ENCODE measurements around the gene LRRC43. TPM values are rescaled to one million over a fixed set of nuclear protein-coding genes. Genes with fewer than 3 reads are reported as not detected.
"Not testable (repeated sequence)": the region's sequence is repeated elsewhere in the genome, so short reads cannot be mapped to it uniquely, and the experiment has no call there.

The LRRC43 gene
- total and polyA plus RNA-seq, 12 donors, result 0.17 to 4.5 (median 1.1) TPM

GRCh38 chr12:122200541-122201175 lies 17.7 kb downstream of the LRRC43 start:
- no peak overlapping the region for H3K4me3 ChIP-seq
- peaks cover 29% of the 10 kb centered on the region for H3K27me3 ChIP-seq
- no peaks in the 10 kb centered on the region for H3K9me3 ChIP-seq (replicated peaks in 1 of 3)
- peaks cover 6 to 8% of the 10 kb centered on the region in 2 donors for H3K4me1 ChIP-seq (replicated peaks in 1 of 2)
- H3K36me3 ChIP-seq (replicated peaks in 1 of 2), result no peaks in the 10 kb centered on the region
- WGBS, 4 donors, result 69 to 81% (median 77%) methylated on average over 12 to 24 of the region's 24 CpGs
- H3K27ac ChIP-seq, result no peak overlapping the region
- intact Hi-C loops (cut with DNase I), result no loop called here
- DNase-seq, result no peak
- TF ChIP-seq, protein P1, sequence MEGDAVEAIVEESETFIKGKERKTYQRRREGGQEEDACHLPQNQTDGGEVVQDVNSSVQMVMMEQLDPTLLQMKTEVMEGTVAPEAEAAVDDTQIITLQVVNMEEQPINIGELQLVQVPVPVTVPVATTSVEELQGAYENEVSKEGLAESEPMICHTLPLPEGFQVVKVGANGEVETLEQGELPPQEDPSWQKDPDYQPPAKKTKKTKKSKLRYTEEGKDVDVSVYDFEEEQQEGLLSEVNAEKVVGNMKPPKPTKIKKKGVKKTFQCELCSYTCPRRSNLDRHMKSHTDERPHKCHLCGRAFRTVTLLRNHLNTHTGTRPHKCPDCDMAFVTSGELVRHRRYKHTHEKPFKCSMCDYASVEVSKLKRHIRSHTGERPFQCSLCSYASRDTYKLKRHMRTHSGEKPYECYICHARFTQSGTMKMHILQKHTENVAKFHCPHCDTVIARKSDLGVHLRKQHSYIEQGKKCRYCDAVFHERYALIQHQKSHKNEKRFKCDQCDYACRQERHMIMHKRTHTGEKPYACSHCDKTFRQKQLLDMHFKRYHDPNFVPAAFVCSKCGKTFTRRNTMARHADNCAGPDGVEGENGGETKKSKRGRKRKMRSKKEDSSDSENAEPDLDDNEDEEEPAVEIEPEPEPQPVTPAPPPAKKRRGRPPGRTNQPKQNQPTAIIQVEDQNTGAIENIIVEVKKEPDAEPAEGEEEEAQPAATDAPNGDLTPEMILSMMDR (IDR thresholded peaks at IDR 0.05), result no peak

DNA sequence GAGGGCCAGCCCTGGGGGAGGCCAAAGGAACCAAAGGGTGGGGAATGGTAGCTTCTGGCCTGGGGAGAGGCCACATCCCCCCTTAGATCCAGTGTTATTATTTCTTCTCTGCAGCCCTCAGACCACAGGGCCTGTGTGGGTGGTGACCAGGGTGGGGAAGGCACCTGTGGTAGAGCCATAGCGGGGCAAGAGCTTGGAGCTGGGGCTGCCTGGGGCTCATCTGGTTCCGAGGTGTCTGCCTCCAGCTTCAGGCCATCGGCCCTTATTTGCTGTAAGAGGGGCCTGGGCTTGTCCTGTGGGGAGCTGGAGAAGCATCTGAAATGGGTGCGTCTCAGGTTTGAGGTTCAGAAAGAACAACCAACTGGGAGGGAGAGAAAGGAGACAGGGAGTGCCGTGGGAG lies 18.5 kb downstream of the LRRC43 start:
- intact Hi-C loops (cut with DNase I), result no loop called here
- H3K9me3 ChIP-seq (replicated peaks in 1 of 3), result no peaks in the 10 kb centered on the region
- H3K36me3 ChIP-seq (replicated peaks in 1 of 2), result no peaks in the 10 kb centered on the region
- H3K4me1 ChIP-seq (replicated peaks in 1 of 2), result peaks cover 8% of the 10 kb centered on the region in 2 donors
- no peak overlapping the region for H3K4me3 ChIP-seq
- WGBS, 4 donors, result 82 to 87% (median 87%) methylated on average over 5 of the region's 5 CpGs
- H3K27ac ChIP-seq, result no peak overlapping the region
- peaks cover 29% of the 10 kb centered on the region for H3K27me3 ChIP-seq
- DNase-seq, result no peak
- no peak for TF ChIP-seq POLR2A (IDR thresholded peaks at IDR 0.05)
- TF ChIP-seq, protein P1 (IDR thresholded peaks at IDR 0.05), result no peak

GRCh38 chr12:122202017-122202416 lies 19.1 kb downstream of the LRRC43 start:
- WGBS, 4 donors, result 84 to 93% (median 90%) methylated on average over 6 of the region's 6 CpGs
- Histone ChIP-seq H3K27ac (no peak overlapping the region), H3K4me3 (no peak overlapping the region), H3K4me1 (replicated peaks in 1 of 2) (peaks cover 8% of the 10 kb centered on the region in 2 donors), H3K27me3 (peaks cover 29% of the 10 kb centered on the region), H3K36me3 (replicated peaks in 1 of 2) (peaks cover 0 to 3% of the 10 kb centered on the region in 2 donors), H3K9me3 (replicated peaks in 1 of 3) (no peaks in the 10 kb centered on the region)
- no peak for TF ChIP-seq POLR2A (IDR thresholded peaks at IDR 0.05)
- TF ChIP-seq, protein P1 (IDR thresholded peaks at IDR 0.05), result no peak
- no peak for DNase-seq
- intact Hi-C loops (cut with DNase I), result no loop called here

- H3K4me1 ChIP-seq (replicated peaks in 1 of 2); H3K27ac ChIP-seq; DNase-seq; intact Hi-C loops (cut with DNase I); H3K9me3 ChIP-seq (replicated peaks in 1 of 3): not testable (repeated sequence)
- H3K36me3 ChIP-seq (replicated peaks in 1 of 2), result peaks cover 0 to 11% of the 10 kb centered on the region in 2 donors
- peaks cover 29% of the 10 kb centered on the region for H3K27me3 ChIP-seq
- WGBS, 4 donors, result 49 to 69% (median 65%) methylated on average over 11 to 19 of the region's 19 CpGs
- H3K4me3 ChIP-seq, result peak overlapping the region in 2 of 4 donors; percentile 29 to 79
Observed at GRCh38 chr12:122202811-122203210, 19.9 kb downstream of the LRRC43 start.
